Embryonic facial prominence (tissue), 1 donor: ENCODE results near the gene SCN2B.

ENCODE experiments used
- DNase-seq: peaks from one replicate; pipeline ENCODE4 v3.0.0-alpha.2; 2016; ENCODE audit errors: extremely low spot score

The SCN2B gene

GRCh38 chr11:118174006-118174567 lies 2.4 kb downstream of the SCN2B start:
- DNase-seq = no peak

GRCh38 chr11:118172356-118172755 lies 4.1 kb downstream of the SCN2B start:
- no peak for DNase-seq

DNA sequence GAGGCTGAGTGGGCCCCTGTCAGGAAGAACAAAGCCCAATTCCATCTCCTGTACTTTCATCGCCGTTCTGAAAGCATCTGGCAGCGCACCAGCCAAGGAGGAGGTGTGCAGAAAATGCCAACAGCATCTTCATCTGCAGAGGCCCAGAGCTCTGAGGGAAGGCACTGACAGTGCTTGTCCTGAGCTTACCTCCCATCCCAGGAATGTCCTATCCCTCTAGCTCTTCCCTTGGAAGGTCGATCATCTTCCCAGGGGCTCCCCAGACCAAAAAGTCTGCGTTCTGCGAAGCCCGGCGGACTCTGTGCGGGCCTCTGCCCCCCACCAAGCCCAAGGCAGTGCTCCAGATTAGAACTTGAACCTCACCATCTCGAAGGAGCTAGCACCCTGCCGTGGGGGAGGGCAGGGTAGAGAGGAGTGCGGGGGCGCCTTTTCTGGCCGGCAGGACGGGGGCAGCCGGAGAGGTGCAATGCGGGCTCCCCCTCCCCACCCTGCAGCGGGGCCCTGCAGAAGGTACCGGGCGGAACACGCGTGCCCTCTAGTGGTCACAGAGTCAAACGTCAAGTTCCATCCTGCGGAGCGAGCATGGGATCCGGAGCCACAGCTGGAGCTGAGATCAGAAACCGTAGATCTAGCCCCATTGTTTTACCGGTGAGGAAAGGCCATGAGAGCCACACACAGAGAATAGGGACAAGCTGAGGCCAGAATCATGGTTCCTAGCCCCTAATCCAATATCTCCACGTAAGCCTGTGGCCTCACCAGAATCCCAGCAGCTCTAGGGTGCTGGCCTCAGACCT lies 5.0 kb downstream of the SCN2B start:
- peak; percentile 46 for DNase-seq

DNA sequence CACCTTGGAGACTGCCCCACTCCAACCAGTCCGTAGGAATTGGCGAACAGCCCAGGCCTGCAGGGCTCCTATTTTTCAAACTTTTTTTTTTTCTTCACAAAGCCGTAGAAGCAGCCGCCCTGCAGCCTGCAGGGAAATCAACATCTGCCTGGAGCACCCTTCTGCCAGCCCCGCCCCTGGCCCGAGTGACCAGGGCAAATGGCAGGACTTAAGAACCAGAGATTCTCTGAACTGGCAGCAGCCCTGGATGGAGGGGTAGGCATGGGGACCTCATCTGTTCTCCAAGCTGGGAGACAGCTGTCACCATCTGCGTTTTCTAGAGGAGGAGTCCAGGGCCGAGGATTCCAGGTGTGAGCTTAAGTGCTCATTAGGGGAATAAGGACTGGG lies 5.6 kb downstream of the SCN2B start:
- DNase-seq = no peak

DNA sequence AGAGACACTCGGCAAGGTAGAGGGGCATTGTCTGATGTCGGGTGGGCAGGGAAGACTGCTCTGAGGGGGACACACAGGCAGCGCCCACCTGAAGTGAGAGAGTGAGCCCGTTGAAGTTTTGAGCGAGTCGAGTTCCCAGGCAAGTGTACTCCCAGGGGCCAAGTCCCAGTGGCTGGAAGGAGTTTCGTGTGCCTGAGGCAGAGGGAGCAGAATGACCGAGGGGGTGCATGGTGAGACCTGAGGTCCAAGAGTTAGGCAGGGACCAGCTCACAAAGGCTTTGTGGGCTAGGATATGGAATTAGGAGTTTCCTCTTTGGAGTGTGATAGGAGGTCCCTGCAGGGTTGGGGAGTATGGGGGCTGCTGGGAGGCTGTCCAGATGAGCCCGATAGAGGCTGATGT lies 6.2 kb downstream of the SCN2B start:
- no peak for DNase-seq

- no peak for DNase-seq
Measured at GRCh38 chr11:118169300-118170140, 6.9 kb downstream of the SCN2B start.

DNA sequence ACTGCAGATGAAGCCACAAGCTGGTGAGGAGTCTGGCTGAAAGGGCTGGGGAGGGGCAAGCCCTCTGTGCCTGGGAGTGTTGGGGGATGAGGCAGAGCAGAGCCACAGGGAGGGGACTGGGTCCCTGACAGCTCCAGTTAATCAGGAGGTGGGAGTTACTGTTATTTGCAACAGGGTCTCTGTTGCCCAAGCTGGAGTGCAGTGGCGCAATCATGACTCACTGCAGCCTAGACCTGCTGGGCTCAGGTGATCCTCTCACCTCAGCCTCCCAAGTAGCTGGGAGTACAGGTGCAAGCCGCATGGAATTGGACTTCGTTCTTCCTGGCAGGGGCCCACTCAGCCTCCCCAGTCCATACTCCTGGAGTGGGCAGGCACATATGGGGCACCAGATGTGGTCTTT lies 7.7 kb downstream of the SCN2B start:
- DNase-seq = no peak

DNA sequence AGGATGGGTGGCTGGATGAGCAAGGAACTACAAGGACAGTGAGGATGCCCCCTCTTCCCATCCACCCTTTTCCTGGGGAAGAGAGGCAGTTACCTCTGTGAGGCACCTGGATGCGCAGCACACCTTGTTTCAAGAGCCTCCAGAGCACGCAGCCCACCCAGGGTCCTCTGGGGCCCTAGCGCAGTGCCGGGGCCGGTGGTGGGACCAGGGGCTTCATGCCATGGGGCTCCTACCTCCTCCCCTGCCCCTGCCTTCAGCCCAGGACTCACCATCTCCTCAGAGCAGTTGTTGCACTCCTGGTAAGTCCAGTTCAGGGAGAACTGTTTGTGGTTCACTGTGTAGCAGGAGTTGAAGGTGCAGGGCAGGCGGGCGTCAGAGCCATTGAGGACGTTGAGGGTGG lies 8.1 kb downstream of the SCN2B start:
- DNase-seq = no peak

GRCh38 chr11:118167906-118168305 lies 8.5 kb downstream of the SCN2B start:
- DNase-seq = no peak

DNA sequence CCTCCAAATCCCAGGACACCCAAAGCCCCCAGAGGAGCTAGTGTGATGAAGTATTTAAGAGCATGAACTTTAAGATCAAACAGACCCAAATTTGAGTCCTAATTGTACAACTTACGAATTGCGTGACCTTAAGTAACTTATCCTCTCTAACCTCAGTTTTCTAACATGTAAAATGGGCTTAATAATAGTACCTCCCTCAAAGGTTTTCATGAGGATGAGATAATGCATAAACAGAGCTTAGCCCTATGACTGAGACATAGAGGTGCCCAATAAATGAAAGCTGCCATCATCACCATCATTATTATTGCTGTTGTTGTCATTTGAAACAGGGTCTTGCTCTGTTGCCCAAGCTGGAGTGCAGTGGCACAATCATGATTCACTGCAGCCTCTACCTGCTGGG lies 9.2 kb downstream of the SCN2B start:
- no peak for DNase-seq

GRCh38 chr11:118166641-118167040 lies 9.8 kb downstream of the SCN2B start:
- DNase-seq = no peak

- DNase-seq = no peak
Measured at GRCh38 chr11:118164885-118165284, 11.6 kb downstream of the SCN2B start.

DNA sequence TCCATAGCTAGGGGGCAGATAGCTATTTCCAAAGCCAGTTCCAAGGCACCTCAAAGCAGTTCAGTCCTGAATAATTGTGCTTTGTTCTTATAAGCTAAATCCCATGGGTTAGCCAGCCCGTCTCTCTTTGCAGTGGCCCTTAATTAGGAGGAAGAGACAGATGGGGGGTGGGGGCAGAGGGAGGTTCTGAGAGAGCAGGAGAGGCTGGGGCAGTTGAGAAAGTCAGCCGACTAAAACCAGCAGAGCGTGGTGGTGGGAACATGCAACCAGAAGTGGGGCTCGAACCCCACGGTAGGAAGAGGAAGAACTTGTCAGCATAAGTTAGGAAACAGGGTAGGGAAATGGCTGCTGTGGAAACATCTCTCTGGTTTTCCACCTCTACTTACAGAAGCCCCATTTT lies 12.9 kb downstream of the SCN2B start:
- no peak for DNase-seq

GRCh38 chr11:118162846-118163245 lies 13.6 kb downstream of the SCN2B start:
- DNase-seq = no peak

DNA sequence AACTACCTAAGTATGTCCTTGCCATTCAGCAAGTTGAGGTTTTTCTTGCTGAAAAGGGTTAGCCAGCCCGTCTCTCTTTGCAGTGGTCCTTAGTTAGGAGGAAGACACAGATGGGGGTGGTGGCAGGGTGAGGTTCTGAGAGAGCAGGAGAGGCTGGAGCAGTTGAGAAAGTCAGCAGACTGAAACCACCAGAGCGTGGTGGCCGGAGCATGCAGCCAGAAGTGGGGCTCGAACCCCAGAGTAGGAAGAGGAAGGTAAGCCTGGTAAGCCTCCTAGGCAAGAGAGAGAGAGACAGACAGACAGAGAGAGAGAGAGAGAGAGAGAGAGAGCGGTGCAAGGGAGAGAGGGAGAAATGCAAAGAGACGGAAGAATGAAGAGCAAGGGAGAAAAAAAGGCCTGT lies 14.7 kb downstream of the SCN2B start:
- DNase-seq = no peak

- DNase-seq = no peak
Measured at GRCh38 chr11:118157186-118157895, 19.1 kb downstream of the SCN2B start.

- no peak for DNase-seq
Measured at GRCh38 chr11:118156531-118157185, 19.8 kb downstream of the SCN2B start.

- no peak for DNase-seq
Measured at GRCh38 chr11:118155776-118156530, 20.5 kb downstream of the SCN2B start.

- DNase-seq = no peak
Measured at GRCh38 chr11:118154641-118155040, 21.8 kb downstream of the SCN2B start.

DNA sequence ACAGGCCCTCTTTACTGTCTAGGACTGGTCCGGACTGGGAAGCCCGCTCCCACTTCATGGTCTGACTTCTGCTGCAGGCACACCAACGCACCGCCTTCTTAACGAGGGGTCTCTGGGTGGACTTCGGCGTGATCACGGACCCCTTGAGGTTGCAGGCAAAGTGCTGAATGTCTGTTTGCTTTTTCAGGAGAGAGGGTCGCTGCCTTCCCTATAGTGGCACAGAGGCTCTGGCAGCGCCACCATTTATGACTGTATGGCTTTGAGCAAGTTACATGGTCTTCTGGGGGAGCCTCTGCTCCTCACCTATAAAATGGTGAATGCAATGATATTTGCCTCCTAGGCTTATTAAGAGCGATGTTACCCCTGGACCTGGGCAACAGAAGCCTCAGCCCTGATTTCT lies 22.5 kb downstream of the SCN2B start:
- DNase-seq = no peak

DNA sequence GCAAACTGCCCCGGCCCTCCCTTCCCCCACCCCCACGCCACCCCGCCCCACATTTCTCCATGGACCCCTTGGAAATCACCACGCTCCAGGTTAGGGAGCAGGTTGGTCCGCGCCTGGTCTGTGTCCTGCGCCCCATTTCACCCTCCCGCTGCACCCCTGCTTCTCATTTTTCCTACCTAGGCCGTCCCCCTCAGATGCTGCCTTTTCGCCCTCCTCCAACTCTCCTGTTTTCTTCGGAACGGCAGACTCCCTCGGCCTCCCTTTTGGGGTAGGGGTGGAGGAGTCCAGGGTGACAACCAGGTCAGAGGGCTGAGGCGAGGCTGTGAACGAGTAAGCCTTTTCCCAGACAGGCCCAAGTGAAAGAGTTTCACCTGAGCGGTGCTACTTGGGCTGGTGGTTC lies 22.9 kb downstream of the SCN2B start:
- DNase-seq = no peak
